Fibroblast of lung (primary cell): ENCODE measurements around the gene ACSF2. TPM values are rescaled to one million over a fixed set of nuclear protein-coding genes. Genes with fewer than 3 reads are reported as not detected.

Experiments used
- DNase-seq, 2 donors: peaks; one replicate each; pipeline versions ENCODE4 v3.0.0 to v3.0.0-alpha.2; 2010; ENCODE audit warnings: low read depth in 2 of 2
- H2AFZ ChIP-seq: 2 replicates; pipeline ENCODE4 v1.5.1; 2012; ENCODE audit warnings: low read length, control low read depth, inconsistent platforms
- H3K27ac ChIP-seq: 2 replicates; pipeline ENCODE4 v1.5.1; 2011; ENCODE audit warnings: low read length, control low read depth; ENCODE audit not compliant: insufficient read depth
- H3K27me3 ChIP-seq: 2 replicates; pipeline ENCODE4 v1.5.1; 2011; ENCODE audit warnings: mild to moderate bottlenecking, low read length; ENCODE audit not compliant: control insufficient read depth, insufficient read depth
- H3K36me3 ChIP-seq: 2 replicates; pipeline ENCODE4 v1.5.1; 2011; ENCODE audit warnings: low read length; ENCODE audit not compliant: control insufficient read depth, insufficient read depth
- H3K4me1 ChIP-seq: 2 replicates; pipeline ENCODE4 v1.5.1; 2011; ENCODE audit warnings: low read length; ENCODE audit not compliant: control insufficient read depth, insufficient read depth; ENCODE audit errors: extremely low read depth
- H3K4me2 ChIP-seq: 2 replicates; pipeline ENCODE4 v1.5.1; 2011; ENCODE audit warnings: low read length, control low read depth; ENCODE audit not compliant: insufficient read depth; ENCODE audit errors: extremely low read depth
- H3K4me3 ChIP-seq, 4 experiments: fragments of 200-600 bp in 1 of 4; sonication (generic) in 1 of 4; replicated peaks in 1 of 4; 2 replicates each; pipeline ENCODE4 v1.5.1; 2011 to 2016; ENCODE audit warnings: low read length in 4 of 4, low read depth in 3 of 4, mild to moderate bottlenecking in 3 of 4, control low read depth in 2 of 4, inconsistent platforms in 1 of 4, mixed read lengths in 1 of 4; ENCODE audit not compliant: insufficient read depth in 1 of 4; ENCODE audit errors: control extremely low read depth in 1 of 4
- H3K79me2 ChIP-seq: 2 replicates; pipeline ENCODE4 v1.5.1; 2012; ENCODE audit warnings: mild to moderate bottlenecking, low read length, inconsistent platforms; ENCODE audit not compliant: control insufficient read depth, insufficient read depth
- H3K9ac ChIP-seq: 2 replicates; pipeline ENCODE4 v1.5.1; 2011; ENCODE audit warnings: mild to moderate bottlenecking, low read length, control low read depth; ENCODE audit not compliant: insufficient read depth
- H3K9me3 ChIP-seq: 2 replicates; pipeline ENCODE4 v1.5.1; 2012; ENCODE audit warnings: low read depth, low read length; ENCODE audit not compliant: control insufficient read depth, insufficient read depth
- H4K20me1 ChIP-seq: 2 replicates; pipeline ENCODE4 v1.5.1; 2011; ENCODE audit warnings: low read length; ENCODE audit not compliant: control insufficient read depth, insufficient read depth; ENCODE audit errors: extremely low read depth
- EZH2 ChIP-seq: IDR thresholded peaks from 2 replicates; pipeline ENCODE4 v1.5.1; 2012; ENCODE audit warnings: low read length, control low read depth, mild to moderate bottlenecking; ENCODE audit errors: missing control alignments
- polyA plus RNA-seq, 2 donors: library from polyadenylated mRNA; depleted of rRNA in 1 of 2; stranded (reverse) in 1 of 2; unstranded in 1 of 2; fragments of >200 nt; gene quantifications; 2 replicates each; pipeline ENCODE4 v1.2.1, GENCODE V29; 2011 to 2012; ENCODE audit warnings: missing spikeins in 1 of 2
- total RNA-seq: library from RNA; depleted of rRNA; stranded (reverse); fragments of >200 nt; gene quantifications from 2 replicates; pipeline ENCODE4 v1.2.1, GENCODE V29; 2014
- TF ChIP-seq, protein P1 (sequence below), 2 donors: IDR thresholded peaks in 1 of 2; conservative IDR thresholded peaks in 1 of 2; 1 replicate in 1 of 2; 2 replicates in 1 of 2; pipeline ENCODE4 v1.5.1; 2011 to 2012; ENCODE audit warnings: low read length in 2 of 2, control low read depth in 1 of 2, inconsistent platforms in 1 of 2, low read depth in 1 of 2, mild to moderate bottlenecking in 1 of 2

ACSF2 gene
- total and polyA plus RNA-seq, 2 donors (not counting 1 experiment from before 2014, with no cell fraction given) = 16.5 to 23.6 TPM

DNA sequence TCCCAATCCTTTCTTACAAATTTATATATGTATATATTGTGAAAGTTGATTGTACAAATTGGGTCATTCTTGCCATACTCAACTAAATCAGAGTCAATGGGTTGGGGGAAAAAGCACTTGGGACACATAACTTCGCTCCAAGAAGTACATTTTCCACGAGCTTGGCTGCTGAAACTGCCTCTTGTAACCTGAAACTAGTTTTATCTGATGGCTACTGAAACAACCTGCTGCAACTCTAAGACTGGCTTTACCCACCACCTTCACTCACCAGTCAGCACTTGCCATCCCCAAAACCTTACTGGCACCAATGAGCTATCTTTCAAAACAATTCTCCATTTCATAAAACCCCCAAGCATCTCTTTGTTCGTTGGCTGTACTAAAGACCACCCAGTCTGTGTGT, 67.7 kb downstream of the ACSF2 start:
- Histone ChIP-seq H4K20me1 (no peaks in the 10 kb centered on the region), H3K4me3 (no peak overlapping the region), H3K27ac (no peak overlapping the region)

GRCh38 chr17:50495217-50495823, 69.3 kb downstream of the ACSF2 start:
- Histone ChIP-seq H3K4me3 (no peak overlapping the region), H3K4me2 (no peak overlapping the region), H4K20me1 (no peaks in the 10 kb centered on the region), H3K9ac (no peak overlapping the region), H3K9me3 (no peaks in the 10 kb centered on the region), H3K27me3 (no peaks in the 10 kb centered on the region), H3K4me1 (no peaks in the 10 kb centered on the region), H3K36me3 (no peaks in the 10 kb centered on the region), H2AFZ (no peak overlapping the region), H3K79me2 (no peaks in the 10 kb centered on the region), H3K27ac (no peak overlapping the region)
- TF ChIP-seq, protein P1, sequence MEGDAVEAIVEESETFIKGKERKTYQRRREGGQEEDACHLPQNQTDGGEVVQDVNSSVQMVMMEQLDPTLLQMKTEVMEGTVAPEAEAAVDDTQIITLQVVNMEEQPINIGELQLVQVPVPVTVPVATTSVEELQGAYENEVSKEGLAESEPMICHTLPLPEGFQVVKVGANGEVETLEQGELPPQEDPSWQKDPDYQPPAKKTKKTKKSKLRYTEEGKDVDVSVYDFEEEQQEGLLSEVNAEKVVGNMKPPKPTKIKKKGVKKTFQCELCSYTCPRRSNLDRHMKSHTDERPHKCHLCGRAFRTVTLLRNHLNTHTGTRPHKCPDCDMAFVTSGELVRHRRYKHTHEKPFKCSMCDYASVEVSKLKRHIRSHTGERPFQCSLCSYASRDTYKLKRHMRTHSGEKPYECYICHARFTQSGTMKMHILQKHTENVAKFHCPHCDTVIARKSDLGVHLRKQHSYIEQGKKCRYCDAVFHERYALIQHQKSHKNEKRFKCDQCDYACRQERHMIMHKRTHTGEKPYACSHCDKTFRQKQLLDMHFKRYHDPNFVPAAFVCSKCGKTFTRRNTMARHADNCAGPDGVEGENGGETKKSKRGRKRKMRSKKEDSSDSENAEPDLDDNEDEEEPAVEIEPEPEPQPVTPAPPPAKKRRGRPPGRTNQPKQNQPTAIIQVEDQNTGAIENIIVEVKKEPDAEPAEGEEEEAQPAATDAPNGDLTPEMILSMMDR (conservative IDR thresholded peaks at IDR 0.05 in 1 of 2, IDR thresholded peaks at IDR 0.05 in 1 of 2; ENCODE audit: low read depth in 1 of 2, low read length in 2 of 2) = no peak
- no peak for TF ChIP-seq EZH2
- DNase-seq = no peak

More for the DNA sequence above, 67.7 kb downstream of the ACSF2 start:
- Histone ChIP-seq H3K9ac (no peak overlapping the region), H3K27me3 (no peaks in the 10 kb centered on the region), H3K9me3 (no peaks in the 10 kb centered on the region), H3K4me2 (no peak overlapping the region), H3K79me2 (no peaks in the 10 kb centered on the region), H2AFZ (no peak overlapping the region), H3K4me1 (no peaks in the 10 kb centered on the region), H3K36me3 (no peaks in the 10 kb centered on the region)
- DNase-seq = no peak
- TF ChIP-seq EZH2 = no peak
- TF ChIP-seq, protein P1 (conservative IDR thresholded peaks at IDR 0.05 in 1 of 2, IDR thresholded peaks at IDR 0.05 in 1 of 2; ENCODE audit: low read depth in 1 of 2, low read length in 2 of 2) = no peak

DNA sequence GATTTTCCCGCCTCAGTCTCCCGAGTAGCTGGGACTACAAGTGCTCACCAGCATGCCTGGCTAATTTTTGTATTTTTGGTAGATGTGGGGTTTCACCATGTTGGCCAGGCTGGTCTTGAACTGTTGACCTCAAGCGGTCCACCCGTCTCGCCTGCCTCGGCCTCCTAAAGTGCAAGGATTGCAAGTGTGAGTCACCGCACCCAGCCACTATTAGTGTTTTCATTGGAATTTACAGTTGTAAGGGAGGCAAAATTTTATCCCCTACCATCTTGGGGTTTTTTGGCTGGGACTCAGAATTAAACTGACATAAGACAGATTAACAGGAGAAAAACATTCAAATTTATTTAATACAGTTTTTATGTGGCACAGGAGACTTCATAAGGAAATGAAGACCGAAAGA, 69.9 kb downstream of the ACSF2 start:
- Histone ChIP-seq H3K4me3 (no peak overlapping the region), H2AFZ (no peak overlapping the region), H4K20me1 (no peaks in the 10 kb centered on the region), H3K79me2 (no peaks in the 10 kb centered on the region), H3K27ac (no peak overlapping the region), H3K36me3 (no peaks in the 10 kb centered on the region), H3K9ac (no peak overlapping the region), H3K4me1 (no peaks in the 10 kb centered on the region), H3K9me3 (no peaks in the 10 kb centered on the region), H3K4me2 (no peak overlapping the region), H3K27me3 (no peaks in the 10 kb centered on the region)
- peak in 1 of 2 donors; percentile 72 for DNase-seq
- TF ChIP-seq, protein P1 (conservative IDR thresholded peaks at IDR 0.05 in 1 of 2, IDR thresholded peaks at IDR 0.05 in 1 of 2; ENCODE audit: low read depth in 1 of 2, low read length in 2 of 2) = no peak
- TF ChIP-seq EZH2 = no peak
